Activated CD8-positive, alpha-beta memory T cell treated with anti-CD3 and anti-CD28 coated beads for 48 hours (primary cell): Measurements from ENCODE around the gene SLC39A1.
"Not testable (repeated sequence)": the region's sequence is repeated elsewhere in the genome, so short reads cannot be mapped to it uniquely, and the experiment has no call there.

Source experiments
- DNase-seq, 3 experiments: peaks; one replicate each; pipeline ENCODE4 v3.0.0-alpha.2; 2020; ENCODE audit warnings: low read depth in 2 of 3, low spot score in 2 of 3

SLC39A1 gene

GRCh38 chr1:153963030-153963849 lies at the start of gene SLC39A1:
Gene SLC39A1, minus strand, starts transcription at chr1:153963537. Its CDS starts 822 bp downstream, at chr1:153962715.
- peak; percentile 82 to 94 (median 86) for DNase-seq

GRCh38 chr1:154012543-154012942 lies 49.2 kb upstream of the SLC39A1 start:
- DNase-seq, result not testable (repeated sequence)

- DNase-seq, result no peak
Measured at GRCh38 chr1:154012129-154012528, 48.8 kb upstream of the SLC39A1 start.

GRCh38 chr1:154006136-154006535 lies 42.8 kb upstream of the SLC39A1 start:
- DNase-seq, result no peak

GRCh38 chr1:154000420-154000819 lies 37.1 kb upstream of the SLC39A1 start:
- no peak for DNase-seq

- not testable (repeated sequence) for DNase-seq
Measured at GRCh38 chr1:153996882-153997281, 33.5 kb upstream of the SLC39A1 start.

GRCh38 chr1:153995640-153996039 lies 32.3 kb upstream of the SLC39A1 start:
- no peak for DNase-seq

GRCh38 chr1:153995202-153995601 lies 31.9 kb upstream of the SLC39A1 start:
- DNase-seq, result no peak

GRCh38 chr1:153991806-153992205 lies 28.5 kb upstream of the SLC39A1 start:
- no peak for DNase-seq

GRCh38 chr1:153991151-153991630 lies 27.9 kb upstream of the SLC39A1 start:
- DNase-seq, result no peak

- peak; percentile 67 to 71 (median 69) for DNase-seq
Measured at GRCh38 chr1:153990468-153991150, 27.3 kb upstream of the SLC39A1 start, which contains the start of gene RPS27. Gene RPS27, plus strand, starts transcription at chr1:153990762. Its CDS starts 35 bp downstream, at chr1:153990797.

- no peak for DNase-seq
Measured at GRCh38 chr1:153987621-153988020, 24.3 kb upstream of the SLC39A1 start.

- no peak for DNase-seq
Measured at GRCh38 chr1:153985941-153986761, 22.8 kb upstream of the SLC39A1 start, which contains the start of gene RAB13. Gene RAB13, minus strand, starts transcription at chr1:153986339. Its CDS starts 103 bp downstream, at chr1:153986236.

- peak in 1 of 3 experiments; percentile 39 for DNase-seq
Measured at GRCh38 chr1:153985341-153985912, 22.1 kb upstream of the SLC39A1 start.

- no peak for DNase-seq
Measured at GRCh38 chr1:153984123-153984894, 21.0 kb upstream of the SLC39A1 start.

- DNase-seq, result not testable (repeated sequence)
Measured at GRCh38 chr1:153981735-153982134, 18.4 kb upstream of the SLC39A1 start.

GRCh38 chr1:153979091-153979490 lies 15.8 kb upstream of the SLC39A1 start:
- not testable (repeated sequence) for DNase-seq

- no peak for DNase-seq
Measured at GRCh38 chr1:153978274-153978909, 15.1 kb upstream of the SLC39A1 start.
